Measurements from ENCODE around the gene PARP11.

DNA sequence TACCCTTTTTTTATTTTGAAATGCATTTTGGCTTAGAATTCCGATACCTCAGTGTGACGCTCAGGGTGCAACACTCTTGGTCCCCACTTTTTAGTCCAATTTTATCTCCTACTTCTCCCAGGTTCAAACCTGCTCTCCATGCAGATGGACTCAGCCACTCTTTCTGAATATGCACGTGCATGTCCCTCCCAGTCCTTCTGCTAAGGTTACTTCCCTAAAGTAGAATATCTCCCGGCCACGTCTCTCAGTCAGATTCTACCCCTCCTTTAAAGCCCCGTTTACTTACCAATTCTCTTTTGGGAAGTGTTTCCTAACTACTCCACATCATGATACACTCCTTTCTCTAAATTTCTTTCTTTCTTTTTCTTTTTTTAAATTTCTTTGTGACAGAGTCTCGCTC lies 15.5 kb upstream of the PARP11 start:
- TF ChIP-seq CTCF (conservative IDR thresholded peaks at IDR 0.05; ENCODE audit: low read length) (no peak), EZH2phosphoT487 (IDR thresholded peaks at IDR 0.05; ENCODE audit: borderline replicate concordance) (no peak)
